HepG2 (cell line): Measurements from ENCODE around the gene NCOA3. TPM values are rescaled to one million over a fixed set of nuclear protein-coding genes. Genes with fewer than 3 reads are reported as not detected.

Source experiments
- NPAS2 ChIP-seq: sonication (generic); formaldehyde crosslinking; IDR thresholded peaks from 2 replicates; pipeline ENCODE4 v1.8.0; 2022; ENCODE audit warnings: mild to moderate bottlenecking, missing genetic modification reagents, borderline replicate concordance
- POLR2AphosphoS5 ChIP-seq: IDR thresholded peaks from 2 replicates; pipeline ENCODE4 v1.6.1; 2012; ENCODE audit warnings: low read depth, low read length
- RXRA ChIP-seq: sonication (generic); formaldehyde crosslinking; IDR thresholded peaks from 2 replicates; pipeline ENCODE4 v1.5.1; 2020; ENCODE audit warnings: missing genetic modification reagents
- SMAD9 ChIP-seq: sonication (generic); formaldehyde crosslinking; IDR thresholded peaks from 2 replicates; pipeline ENCODE4 v1.5.1; 2020; ENCODE audit warnings: mild to moderate bottlenecking, missing genetic modification reagents
- SMARCC2 ChIP-seq: fragments of 450-650 bp; IDR thresholded peaks from 2 replicates; pipeline ENCODE4 v1.6.1; 2017; ENCODE audit warnings: antibody characterized with exemption, mild to moderate bottlenecking
- SRF ChIP-seq: IDR thresholded peaks from 2 replicates; pipeline ENCODE4 v1.6.1; 2011; ENCODE audit warnings: mild to moderate bottlenecking, low read depth, low read length, moderate library complexity
- TBL1XR1 ChIP-seq: fragments of 150-350 bp; IDR thresholded peaks from 2 replicates; pipeline ENCODE4 v1.6.1; 2014; ENCODE audit warnings: borderline replicate concordance, low read length; ENCODE audit not compliant: partially characterized antibody
- ZMYM4 ChIP-seq: sonication (generic); formaldehyde crosslinking; IDR thresholded peaks from 2 replicates; pipeline ENCODE4 v1.8.1; 2023; ENCODE audit warnings: mild to moderate bottlenecking, missing genetic modification reagents
- ZNF34 ChIP-seq: sonication (generic); formaldehyde crosslinking; IDR thresholded peaks from 2 replicates; pipeline ENCODE4 v1.4.0; 2020; ENCODE audit warnings: mild to moderate bottlenecking, missing genetic modification reagents, borderline replicate concordance
- ZNF546 ChIP-seq: sonication (generic); formaldehyde crosslinking; conservative IDR thresholded peaks from 2 replicates; pipeline ENCODE4 v1.8.1; 2023; ENCODE audit warnings: mild to moderate bottlenecking, missing genetic modification reagents
- ZNF558 ChIP-seq: sonication (generic); formaldehyde crosslinking; IDR thresholded peaks from 2 replicates; pipeline ENCODE4 v1.9.0; 2022; ENCODE audit warnings: mild to moderate bottlenecking, missing genetic modification reagents, borderline replicate concordance
- ZNF790 ChIP-seq: sonication (generic); formaldehyde crosslinking; IDR thresholded peaks from 2 replicates; pipeline ENCODE4 v1.8.0; 2022; ENCODE audit warnings: missing genetic modification reagents, mild to moderate bottlenecking, borderline replicate concordance
- polyA plus RNA-seq, 8 experiments: library from polyadenylated mRNA; depleted of rRNA in 3 of 8; stranded (reverse) in 7 of 8; unstranded in 1 of 8; fragments of >200 nt; fragmentation: Illumina TruSeq in 4 of 8; extraction: Trizol in 4 of 8; gene quantifications; 2 replicates each; pipeline versions ENCODE4 v1.2.1 to v1.2.3, GENCODE V29; 2011 to 2016; ENCODE audit warnings: low read depth in 4 of 8, missing spikeins in 1 of 8, mixed read lengths in 1 of 8; ENCODE audit not compliant: insufficient read depth in 1 of 8
- total RNA-seq, 5 experiments: library from RNA; depleted of rRNA; stranded (reverse); fragments of >200 nt; fragmentation: Illumina TruSeq; extraction: Trizol; gene quantifications; 2 replicates each; pipeline ENCODE4 v1.2.3, GENCODE V29; 2016; ENCODE audit warnings: low read depth in 1 of 5
- TF ChIP-seq, protein P1 (sequence below): sonication (generic); formaldehyde crosslinking; IDR thresholded peaks from 2 replicates; pipeline ENCODE4 v1.4.0; 2020; ENCODE audit warnings: missing genetic modification reagents, borderline replicate concordance
- TF ChIP-seq, protein P2 (sequence below): sonication (generic); formaldehyde crosslinking; IDR thresholded peaks from 2 replicates; pipeline ENCODE4 v1.4.0; 2020; ENCODE audit warnings: missing genetic modification reagents, mild to moderate bottlenecking, borderline replicate concordance
- TF ChIP-seq, protein P3 (sequence below): sonication (generic); formaldehyde crosslinking; IDR thresholded peaks from 2 replicates; pipeline ENCODE4 v1.8.1; 2023; ENCODE audit warnings: missing genetic modification reagents, mild to moderate bottlenecking, borderline replicate concordance
- TF ChIP-seq, protein P4 (sequence below): IDR thresholded peaks from 2 replicates; pipeline ENCODE4 v1.6.1; 2016; ENCODE audit warnings: control low read depth
- TF ChIP-seq, protein P5 (sequence below): sonication (generic); formaldehyde crosslinking; IDR thresholded peaks from 2 replicates; pipeline ENCODE4 v1.5.0; 2020; ENCODE audit warnings: missing genetic modification reagents
- TF ChIP-seq, protein P6 (sequence below): sonication (generic); formaldehyde crosslinking; IDR thresholded peaks from 2 replicates; pipeline ENCODE4 v1.8.1; 2023; ENCODE audit warnings: mild to moderate bottlenecking, moderate library complexity, missing genetic modification reagents

NCOA3 gene
- total and polyA plus RNA-seq, 2 of the 13 experiments (the other 11 are each of a cell fraction or from before 2014, with no cell fraction given) = 35.0 to 56.8 TPM

DNA sequence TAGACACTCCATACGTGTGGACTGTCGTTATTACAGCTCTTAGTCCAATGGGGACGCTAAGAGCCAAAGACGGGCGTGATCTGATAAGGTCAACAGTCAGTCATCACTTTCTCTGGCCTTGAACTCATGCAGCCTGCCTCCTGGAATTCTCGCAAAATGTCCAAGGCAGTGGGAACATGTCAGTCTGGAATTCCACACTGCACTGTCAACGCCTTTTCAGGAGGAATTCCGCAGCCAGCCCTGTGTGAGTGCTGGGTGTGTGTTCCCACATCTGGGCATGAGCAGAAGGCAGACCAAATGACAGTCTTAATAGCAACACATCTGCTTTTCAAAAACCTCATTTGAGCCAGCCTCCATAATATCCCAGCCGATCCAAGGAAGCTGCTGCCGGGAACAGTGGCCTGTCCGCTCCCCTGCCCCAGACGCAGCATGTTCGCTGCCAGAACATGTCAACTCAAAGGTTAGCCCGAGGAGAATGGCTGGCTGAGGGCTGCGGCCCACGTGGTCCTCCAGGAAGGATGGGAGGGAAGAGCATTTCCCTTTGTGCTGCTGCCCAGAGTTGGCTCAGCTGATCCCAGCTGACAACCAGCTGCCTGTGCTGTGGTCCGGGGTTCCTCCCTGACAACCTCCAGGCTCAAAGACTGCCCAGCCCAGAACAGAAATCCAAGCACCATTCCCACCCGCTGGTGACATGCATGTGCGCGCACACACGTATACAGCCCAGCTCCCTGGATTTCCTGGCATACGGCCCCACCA, 180.5 kb downstream of the NCOA3 start (continued):
- TF ChIP-seq RXRA (CRISPR knock-in tag) (peak; percentile 75), SMAD9 (CRISPR knock-in tag) (no peak), SRF (no peak), TBL1XR1 (peak; percentile 27), POLR2AphosphoS5 (no peak), NPAS2 (CRISPR knock-in tag) (no peak), ZNF558 (no peak), ZNF546 (CRISPR knock-in tag) (no peak), SMARCC2 (no peak), ZNF34 (CRISPR knock-in tag) (no peak), ZMYM4 (CRISPR knock-in tag) (no peak), ZNF790 (CRISPR knock-in tag) (no peak)
- TF ChIP-seq, protein P1, sequence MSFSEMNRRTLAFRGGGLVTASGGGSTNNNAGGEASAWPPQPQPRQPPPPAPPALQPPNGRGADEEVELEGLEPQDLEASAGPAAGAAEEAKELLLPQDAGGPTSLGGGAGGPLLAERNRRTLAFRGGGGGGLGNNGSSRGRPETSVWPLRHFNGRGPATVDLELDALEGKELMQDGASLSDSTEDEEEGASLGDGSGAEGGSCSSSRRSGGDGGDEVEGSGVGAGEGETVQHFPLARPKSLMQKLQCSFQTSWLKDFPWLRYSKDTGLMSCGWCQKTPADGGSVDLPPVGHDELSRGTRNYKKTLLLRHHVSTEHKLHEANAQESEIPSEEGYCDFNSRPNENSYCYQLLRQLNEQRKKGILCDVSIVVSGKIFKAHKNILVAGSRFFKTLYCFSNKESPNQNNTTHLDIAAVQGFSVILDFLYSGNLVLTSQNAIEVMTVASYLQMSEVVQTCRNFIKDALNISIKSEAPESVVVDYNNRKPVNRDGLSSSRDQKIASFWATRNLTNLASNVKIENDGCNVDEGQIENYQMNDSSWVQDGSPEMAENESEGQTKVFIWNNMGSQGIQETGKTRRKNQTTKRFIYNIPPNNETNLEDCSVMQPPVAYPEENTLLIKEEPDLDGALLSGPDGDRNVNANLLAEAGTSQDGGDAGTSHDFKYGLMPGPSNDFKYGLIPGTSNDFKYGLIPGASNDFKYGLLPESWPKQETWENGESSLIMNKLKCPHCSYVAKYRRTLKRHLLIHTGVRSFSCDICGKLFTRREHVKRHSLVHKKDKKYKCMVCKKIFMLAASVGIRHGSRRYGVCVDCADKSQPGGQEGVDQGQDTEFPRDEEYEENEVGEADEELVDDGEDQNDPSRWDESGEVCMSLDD (CRISPR knock-in tag) = no peak
- TF ChIP-seq, protein P2, sequence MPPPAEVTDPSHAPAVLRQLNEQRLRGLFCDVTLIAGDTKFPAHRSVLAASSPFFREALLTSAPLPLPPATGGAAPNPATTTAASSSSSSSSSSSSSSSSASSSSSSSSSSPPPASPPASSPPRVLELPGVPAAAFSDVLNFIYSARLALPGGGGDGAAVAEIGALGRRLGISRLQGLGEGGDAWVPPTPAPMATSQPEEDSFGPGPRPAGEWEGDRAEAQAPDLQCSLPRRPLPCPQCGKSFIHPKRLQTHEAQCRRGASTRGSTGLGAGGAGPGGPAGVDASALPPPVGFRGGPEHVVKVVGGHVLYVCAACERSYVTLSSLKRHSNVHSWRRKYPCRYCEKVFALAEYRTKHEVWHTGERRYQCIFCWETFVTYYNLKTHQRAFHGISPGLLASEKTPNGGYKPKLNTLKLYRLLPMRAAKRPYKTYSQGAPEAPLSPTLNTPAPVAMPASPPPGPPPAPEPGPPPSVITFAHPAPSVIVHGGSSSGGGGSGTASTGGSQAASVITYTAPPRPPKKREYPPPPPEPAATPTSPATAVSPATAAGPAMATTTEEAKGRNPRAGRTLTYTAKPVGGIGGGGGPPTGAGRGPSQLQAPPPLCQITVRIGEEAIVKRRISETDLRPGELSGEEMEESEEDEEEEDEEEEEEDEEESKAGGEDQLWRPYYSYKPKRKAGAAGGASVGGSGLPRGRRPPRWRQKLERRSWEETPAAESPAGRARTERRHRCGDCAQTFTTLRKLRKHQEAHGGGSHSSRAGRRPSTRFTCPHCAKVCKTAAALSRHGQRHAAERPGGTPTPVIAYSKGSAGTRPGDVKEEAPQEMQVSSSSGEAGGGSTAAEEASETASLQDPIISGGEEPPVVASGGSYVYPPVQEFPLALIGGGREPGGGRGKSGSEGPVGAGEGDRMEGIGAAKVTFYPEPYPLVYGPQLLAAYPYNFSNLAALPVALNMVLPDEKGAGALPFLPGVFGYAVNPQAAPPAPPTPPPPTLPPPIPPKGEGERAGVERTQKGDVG = 0 out of 2 replicates have a peak, but pooled peaks have one; percentile 68
- TF ChIP-seq, protein P3, sequence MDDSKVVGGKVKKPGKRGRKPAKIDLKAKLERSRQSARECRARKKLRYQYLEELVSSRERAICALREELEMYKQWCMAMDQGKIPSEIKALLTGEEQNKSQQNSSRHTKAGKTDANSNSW = no peak
- TF ChIP-seq, protein P4, sequence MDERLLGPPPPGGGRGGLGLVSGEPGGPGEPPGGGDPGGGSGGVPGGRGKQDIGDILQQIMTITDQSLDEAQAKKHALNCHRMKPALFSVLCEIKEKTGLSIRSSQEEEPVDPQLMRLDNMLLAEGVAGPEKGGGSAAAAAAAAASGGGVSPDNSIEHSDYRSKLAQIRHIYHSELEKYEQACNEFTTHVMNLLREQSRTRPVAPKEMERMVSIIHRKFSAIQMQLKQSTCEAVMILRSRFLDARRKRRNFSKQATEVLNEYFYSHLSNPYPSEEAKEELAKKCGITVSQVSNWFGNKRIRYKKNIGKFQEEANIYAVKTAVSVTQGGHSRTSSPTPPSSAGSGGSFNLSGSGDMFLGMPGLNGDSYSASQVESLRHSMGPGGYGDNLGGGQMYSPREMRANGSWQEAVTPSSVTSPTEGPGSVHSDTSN = no peak
- TF ChIP-seq, protein P5, sequence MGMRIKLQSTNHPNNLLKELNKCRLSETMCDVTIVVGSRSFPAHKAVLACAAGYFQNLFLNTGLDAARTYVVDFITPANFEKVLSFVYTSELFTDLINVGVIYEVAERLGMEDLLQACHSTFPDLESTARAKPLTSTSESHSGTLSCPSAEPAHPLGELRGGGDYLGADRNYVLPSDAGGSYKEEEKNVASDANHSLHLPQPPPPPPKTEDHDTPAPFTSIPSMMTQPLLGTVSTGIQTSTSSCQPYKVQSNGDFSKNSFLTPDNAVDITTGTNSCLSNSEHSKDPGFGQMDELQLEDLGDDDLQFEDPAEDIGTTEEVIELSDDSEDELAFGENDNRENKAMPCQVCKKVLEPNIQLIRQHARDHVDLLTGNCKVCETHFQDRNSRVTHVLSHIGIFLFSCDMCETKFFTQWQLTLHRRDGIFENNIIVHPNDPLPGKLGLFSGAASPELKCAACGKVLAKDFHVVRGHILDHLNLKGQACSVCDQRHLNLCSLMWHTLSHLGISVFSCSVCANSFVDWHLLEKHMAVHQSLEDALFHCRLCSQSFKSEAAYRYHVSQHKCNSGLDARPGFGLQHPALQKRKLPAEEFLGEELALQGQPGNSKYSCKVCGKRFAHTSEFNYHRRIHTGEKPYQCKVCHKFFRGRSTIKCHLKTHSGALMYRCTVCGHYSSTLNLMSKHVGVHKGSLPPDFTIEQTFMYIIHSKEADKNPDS (CRISPR knock-in tag) = no peak
- TF ChIP-seq, protein P6, sequence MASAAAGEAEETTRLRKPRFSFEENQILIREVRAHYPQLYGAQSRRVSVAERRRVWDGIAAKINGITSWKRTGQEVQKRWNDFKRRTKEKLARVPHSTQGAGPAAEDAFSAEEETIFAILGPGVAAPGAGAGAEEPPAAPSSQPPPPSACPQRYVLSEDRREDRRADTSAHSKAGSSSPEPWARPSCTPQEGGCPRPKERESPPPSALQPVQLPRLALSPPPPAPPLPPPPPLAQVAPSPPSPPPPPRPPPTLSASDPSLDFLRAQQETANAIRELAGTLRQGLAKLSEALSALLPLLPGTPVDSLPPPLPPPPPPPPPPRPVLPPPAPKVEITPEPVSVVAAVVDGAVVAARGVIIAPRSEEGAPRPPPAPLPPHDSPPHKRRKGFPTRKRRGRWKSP (CRISPR knock-in tag) = no peak
